Activated CD8-positive, alpha-beta memory T cell treated with anti-CD3 and anti-CD28 coated beads for 48 hours (primary cell): ENCODE measurements around the gene EPB41L4A.

ENCODE experiments used
- DNase-seq, 3 experiments: peaks; one replicate each; pipeline ENCODE4 v3.0.0-alpha.2; 2020; ENCODE audit warnings: low read depth in 2 of 3, low spot score in 2 of 3

EPB41L4A gene

GRCh38 chr5:112165897-112166737, 253.0 kb downstream of the EPB41L4A start:
- no peak for DNase-seq

- no peak for DNase-seq
These were observed 253.7 kb downstream of the EPB41L4A start for GRCh38 chr5:112165399-112165798.

- no peak for DNase-seq
These were observed 255.6 kb downstream of the EPB41L4A start for GRCh38 chr5:112163435-112163834.

GRCh38 chr5:112161392-112161748, 257.7 kb downstream of the EPB41L4A start:
- no peak for DNase-seq

- peak; percentile 85 to 90 (median 90) for DNase-seq
These were observed 258.3 kb downstream of the EPB41L4A start for GRCh38 chr5:112160652-112161391.

GRCh38 chr5:112159435-112159834, 259.6 kb downstream of the EPB41L4A start:
- no peak for DNase-seq

- DNase-seq, result no peak
These were observed 262.9 kb downstream of the EPB41L4A start for GRCh38 chr5:112156211-112156610.

GRCh38 chr5:112154940-112155686, 264.0 kb downstream of the EPB41L4A start:
- DNase-seq, result no peak

GRCh38 chr5:112149727-112150126, 269.4 kb downstream of the EPB41L4A start:
- no peak for DNase-seq

GRCh38 chr5:112146323-112147226, 272.5 kb downstream of the EPB41L4A start:
- no peak for DNase-seq

GRCh38 chr5:112143690-112144089, 275.4 kb downstream of the EPB41L4A start:
- DNase-seq, result no peak

GRCh38 chr5:112142769-112143270, 276.3 kb downstream of the EPB41L4A start:
- no peak for DNase-seq

GRCh38 chr5:112141582-112141981, 277.5 kb downstream of the EPB41L4A start:
- no peak for DNase-seq

GRCh38 chr5:112138526-112138925, 280.6 kb downstream of the EPB41L4A start:
- no peak for DNase-seq

GRCh38 chr5:112136773-112137172, 282.3 kb downstream of the EPB41L4A start:
- DNase-seq, result no peak

- no peak for DNase-seq
These were observed 291.2 kb downstream of the EPB41L4A start for GRCh38 chr5:112127861-112128260.

- no peak for DNase-seq
These were observed 292.1 kb downstream of the EPB41L4A start for GRCh38 chr5:112126982-112127381.

GRCh38 chr5:112125903-112126302, 293.2 kb downstream of the EPB41L4A start:
- no peak for DNase-seq

- no peak for DNase-seq
These were observed 294.3 kb downstream of the EPB41L4A start for GRCh38 chr5:112124788-112125187.

- DNase-seq, result no peak
These were observed 296.0 kb downstream of the EPB41L4A start for GRCh38 chr5:112123086-112123485.
